GM18858 (cell line): Measurements from ENCODE around the gene SH3BP5.

Experiments used
- ATAC-seq: cut with Tn5 transposase; IDR thresholded peaks from one replicate; pipeline ENCODE4 v1.9.1; 2021; ENCODE audit not compliant: unreplicated experiment

Gene SH3BP5

GRCh38 chr3:15260531-15260930 is 71.9 kb downstream of the SH3BP5 start:
- ATAC-seq = no peak

GRCh38 chr3:15258720-15259119 is 73.7 kb downstream of the SH3BP5 start:
- ATAC-seq = no peak

GRCh38 chr3:15256861-15257341 is 75.5 kb downstream of the SH3BP5 start:
- ATAC-seq = no peak

- no peak for ATAC-seq
Observed at GRCh38 chr3:15255215-15255614, 77.2 kb downstream of the SH3BP5 start.

- no peak for ATAC-seq
Observed at GRCh38 chr3:15253023-15253697, 79.2 kb downstream of the SH3BP5 start.

DNA sequence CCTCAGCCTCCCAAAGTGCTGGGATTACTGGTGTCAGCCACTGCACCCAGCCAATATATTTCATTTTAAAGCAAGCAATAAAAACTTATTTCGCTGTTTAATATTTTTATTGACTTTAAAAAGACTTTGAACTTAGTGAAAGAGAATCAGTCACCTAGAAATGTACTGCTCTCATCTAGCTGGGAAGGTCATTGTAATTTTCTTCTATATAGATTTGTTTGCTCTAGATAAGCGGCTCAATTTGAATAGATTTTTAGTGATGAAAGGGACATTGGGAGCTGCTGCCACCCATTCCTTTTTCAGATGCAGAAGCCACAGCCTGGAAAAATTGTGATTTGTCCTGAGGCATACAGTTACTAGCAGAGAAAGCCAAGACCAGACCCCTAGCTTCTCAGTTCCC is 86.2 kb downstream of the SH3BP5 start:
- ATAC-seq = no peak

- ATAC-seq = no peak
Observed at GRCh38 chr3:15243822-15244482, 88.4 kb downstream of the SH3BP5 start.

GRCh38 chr3:15241341-15241740 is 91.0 kb downstream of the SH3BP5 start:
- ATAC-seq = no peak

- no peak for ATAC-seq
Observed at GRCh38 chr3:15229262-15229661, 103.1 kb downstream of the SH3BP5 start.

- no peak for ATAC-seq
Observed at GRCh38 chr3:15228147-15228546, 104.2 kb downstream of the SH3BP5 start.

DNA sequence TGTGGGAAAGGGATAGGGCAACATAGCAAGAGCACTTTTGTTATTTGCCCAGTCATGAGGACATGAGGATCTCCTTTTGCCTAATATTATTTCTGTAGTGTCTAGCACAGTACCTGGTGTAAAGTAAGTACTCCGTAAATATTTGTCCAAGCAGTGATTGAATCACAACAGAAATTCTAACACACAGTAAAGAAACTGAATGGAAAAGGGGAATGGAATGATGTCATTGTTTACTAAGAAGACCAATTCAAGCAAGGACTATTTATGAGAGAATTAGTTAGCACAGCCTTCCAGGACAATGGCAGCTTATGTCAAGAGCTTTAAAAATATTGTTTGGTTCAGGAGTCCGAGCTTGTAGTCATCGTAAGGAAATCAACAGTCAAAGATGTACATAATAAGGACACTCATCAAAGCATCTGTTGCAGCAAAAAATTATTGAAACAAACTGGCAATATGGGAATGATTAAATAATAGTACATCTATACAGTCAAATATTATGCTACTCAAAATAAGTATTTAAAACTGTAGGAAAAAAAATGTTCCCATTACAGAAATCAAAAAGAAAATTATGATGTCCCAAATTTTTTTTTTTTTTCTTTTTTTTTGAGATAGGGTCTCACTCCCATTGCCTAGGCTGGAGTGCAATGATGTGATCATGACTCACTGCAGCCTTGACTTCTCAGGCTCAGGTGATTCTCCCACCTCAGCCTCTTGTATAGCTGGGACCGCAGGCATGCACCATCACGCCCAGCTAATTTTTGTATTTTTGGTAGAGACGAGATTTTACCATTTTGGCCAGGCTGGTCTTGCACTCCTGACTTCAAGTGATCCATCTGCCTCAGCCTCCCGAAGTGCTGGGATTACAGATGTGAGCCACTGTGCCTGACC is 108.5 kb downstream of the SH3BP5 start:
- ATAC-seq = no peak

DNA sequence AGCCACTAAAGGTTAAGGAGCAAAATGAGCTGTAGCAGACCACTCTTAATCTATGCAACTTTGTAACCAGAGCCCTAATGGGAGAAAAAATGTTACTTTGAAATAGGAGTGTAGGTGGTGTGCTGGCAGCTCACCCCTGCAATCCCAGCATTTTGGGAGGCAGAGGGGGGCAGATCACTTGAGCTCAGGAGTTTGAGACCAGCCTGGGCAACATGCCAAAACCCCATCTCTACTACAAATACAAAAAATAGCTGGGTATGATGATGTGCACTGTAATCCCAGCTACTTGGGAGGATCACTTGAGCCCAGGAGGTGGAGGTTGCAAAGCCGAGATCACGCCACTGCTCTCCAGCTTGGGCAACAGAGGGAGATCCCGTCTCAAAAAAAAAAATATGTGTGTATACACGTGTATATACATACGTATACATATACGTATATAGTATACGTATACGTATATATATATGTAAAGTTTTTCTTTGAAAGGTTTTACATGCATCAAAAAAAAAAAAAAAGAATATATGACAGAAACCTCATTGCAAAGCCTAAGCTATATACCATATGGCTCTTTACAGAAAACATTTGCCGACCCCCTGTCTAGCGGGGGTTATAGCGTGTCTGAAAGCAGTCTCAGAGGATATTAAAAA is 110.7 kb downstream of the SH3BP5 start:
- no peak for ATAC-seq

DNA sequence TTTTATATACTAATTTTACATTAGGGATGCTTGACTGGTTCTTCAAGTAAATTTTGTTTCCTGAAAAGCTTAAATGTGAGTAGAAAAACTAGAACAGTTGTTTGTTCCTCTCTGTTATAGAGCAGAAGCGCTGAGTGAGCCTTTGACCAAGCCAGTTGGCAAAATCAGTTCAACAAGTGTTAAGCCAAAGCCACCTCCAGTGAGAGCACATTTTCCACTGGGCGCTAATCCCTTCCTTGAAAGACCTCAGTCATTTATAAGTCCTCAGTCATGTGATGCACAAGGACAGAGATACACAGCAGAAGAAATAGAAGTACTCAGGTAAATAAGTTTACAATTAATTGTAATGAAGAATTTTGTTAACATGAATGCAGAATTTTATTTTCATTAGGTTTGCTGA is 111.7 kb downstream of the SH3BP5 start:
- no peak for ATAC-seq

DNA sequence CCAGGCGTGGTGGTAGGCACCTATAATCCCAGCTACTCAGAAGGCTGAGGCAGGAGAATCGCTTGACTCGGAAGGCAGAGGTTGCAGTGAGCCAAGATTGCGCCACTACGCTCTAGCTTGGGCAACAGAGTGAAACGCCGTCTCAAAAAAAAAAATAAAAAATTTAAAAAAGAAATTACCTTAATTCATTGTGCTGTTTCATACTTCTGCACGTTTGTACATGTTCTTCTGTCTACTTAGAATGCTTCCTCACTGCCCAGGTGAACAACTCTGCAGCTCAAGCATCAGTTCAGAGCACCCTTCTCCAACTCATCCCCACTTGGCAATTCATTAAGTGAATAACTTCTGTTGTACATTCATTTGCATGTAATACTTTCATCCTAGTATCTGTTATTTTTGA is 112.3 kb downstream of the SH3BP5 start:
- ATAC-seq = no peak

DNA sequence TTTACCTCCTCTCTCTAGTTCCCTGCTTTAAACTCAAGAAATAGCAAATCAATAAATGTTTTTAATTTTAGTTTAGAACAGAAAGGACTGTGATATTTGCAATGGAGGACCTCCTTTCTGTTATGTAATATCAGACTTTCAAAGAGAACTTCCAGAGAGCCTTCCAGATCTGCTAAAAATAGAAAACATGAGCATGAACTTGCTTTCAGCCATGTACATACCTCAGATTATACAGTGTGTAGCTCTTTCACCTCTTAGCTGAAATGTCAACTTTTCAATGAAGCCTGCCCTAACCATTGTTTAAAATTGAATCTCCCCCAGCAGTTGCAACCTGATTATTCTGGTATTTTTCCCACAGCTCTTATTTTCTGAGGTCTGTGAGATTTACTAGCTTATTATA is 113.7 kb downstream of the SH3BP5 start:
- ATAC-seq = no peak

DNA sequence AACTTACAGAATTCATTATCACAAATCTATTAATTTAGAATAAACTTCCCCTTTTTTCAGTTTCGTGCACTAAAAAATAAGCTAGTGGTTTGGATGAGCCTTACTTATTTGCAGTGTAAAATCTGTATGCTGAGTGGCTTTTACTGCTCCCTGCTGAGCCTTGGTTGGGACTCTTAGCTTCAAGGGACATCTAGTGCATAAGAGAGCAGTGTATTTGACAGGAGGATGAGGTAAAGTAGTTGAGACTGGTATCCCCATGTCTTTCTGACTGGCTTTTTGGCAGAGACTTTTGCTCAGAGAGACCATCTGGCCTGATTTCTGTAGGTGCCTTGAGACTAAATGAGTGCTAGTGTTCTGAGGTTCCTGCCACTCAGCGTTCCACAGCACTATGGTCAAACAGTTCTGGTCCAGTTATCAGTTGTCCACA is 114.5 kb downstream of the SH3BP5 start:
- ATAC-seq = no peak

DNA sequence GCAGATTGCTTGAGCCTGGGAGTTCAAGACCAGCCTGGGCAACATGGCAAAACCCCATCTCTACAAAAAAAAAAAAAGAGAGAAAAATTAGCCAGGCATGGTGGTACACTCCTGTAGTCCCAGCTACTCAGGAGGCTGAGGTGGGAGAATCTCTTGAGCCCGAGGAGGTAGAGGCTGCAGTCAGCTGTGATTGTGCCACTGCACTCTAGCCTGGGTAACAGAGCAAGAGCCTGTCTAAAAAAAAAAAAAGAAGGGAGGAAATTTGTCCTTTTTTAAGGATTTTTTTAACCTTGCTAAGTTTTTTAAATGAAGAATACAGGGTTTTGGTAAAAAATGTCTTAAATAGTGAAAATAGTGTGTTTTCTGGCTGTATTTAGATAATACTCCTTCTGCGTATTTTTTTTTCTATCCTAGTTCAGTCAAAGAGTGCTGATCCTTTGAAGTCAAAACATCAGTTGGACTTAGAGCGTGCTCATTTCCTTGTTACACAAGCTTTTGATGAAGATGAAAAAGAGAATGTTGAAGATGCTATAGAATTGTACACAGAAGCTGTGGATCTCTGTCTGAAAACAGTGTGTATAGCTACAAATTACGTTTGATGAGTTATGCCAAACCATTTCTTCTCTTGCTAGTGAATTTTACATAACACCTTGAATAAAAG is 115.2 kb downstream of the SH3BP5 start:
- no peak for ATAC-seq

DNA sequence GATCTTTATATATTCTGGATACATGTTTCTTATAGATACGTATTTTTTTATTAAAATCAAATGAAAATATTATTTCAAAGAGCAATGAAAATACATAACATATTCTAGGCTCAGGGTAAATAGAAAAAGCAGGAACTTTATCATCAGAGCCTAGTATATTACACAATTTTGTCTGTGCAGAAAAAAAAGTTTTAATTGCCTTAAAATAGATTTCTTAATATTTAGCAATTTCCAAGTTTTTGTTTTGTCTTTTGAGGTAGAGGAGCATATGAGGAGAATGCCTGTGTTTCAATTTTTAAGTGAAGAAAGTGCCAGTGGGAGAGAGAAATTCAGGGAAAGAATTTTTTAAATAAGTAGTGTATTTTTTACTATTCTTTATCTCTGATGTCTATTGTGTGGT is 115.9 kb downstream of the SH3BP5 start:
- ATAC-seq = no peak

DNA sequence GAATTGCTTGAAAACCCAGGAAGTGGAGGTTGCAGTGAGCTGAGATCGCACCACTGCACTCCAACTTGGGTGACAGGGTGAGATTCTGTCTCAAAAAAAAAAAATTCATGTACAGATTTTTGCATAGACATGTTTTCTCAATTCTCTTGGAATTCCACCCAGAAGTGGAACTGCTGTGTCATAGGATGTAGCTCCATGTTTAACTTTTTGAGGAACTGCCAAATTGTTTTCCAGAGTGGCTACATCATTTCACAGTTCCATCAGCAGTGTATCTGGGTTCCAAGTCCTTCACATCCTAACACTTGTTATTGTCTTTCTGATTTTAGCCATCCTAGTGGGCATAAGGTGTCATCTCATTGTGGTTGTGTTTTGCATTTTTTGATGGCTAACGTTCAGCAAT is 116.4 kb downstream of the SH3BP5 start:
- ATAC-seq = no peak

GRCh38 chr3:15214758-15215157 is 117.6 kb downstream of the SH3BP5 start:
- no peak for ATAC-seq

- ATAC-seq = no peak
Observed at GRCh38 chr3:15211937-15212336, 120.4 kb downstream of the SH3BP5 start.
